ENCODE data around the gene OGT. TPM values are rescaled to one million over a fixed set of nuclear protein-coding genes. Genes with fewer than 3 reads are reported as not detected.
"Not testable (repeated sequence)": the region's sequence is repeated elsewhere in the genome, so short reads cannot be mapped to it uniquely, and the experiment has no call there.

The OGT gene
- total and polyA plus RNA-seq, 4 donors, result 10.1 to 272 (median 148) TPM

- DNase-seq, result no peak
- Histone ChIP-seq H3K4me3 (ENCODE audit: low read length in 2 of 2) (no peak overlapping the region), H3K36me3 (ENCODE audit: control insufficient read depth in 1 of 2, insufficient read depth in 2 of 2, low read length in 1 of 2) (no peaks in the 10 kb centered on the region), H3K9me3 (ENCODE audit: control insufficient read depth, low read length) (no peaks in the 10 kb centered on the region), H3K27ac (ENCODE audit: low read depth in 1 of 2, low read length in 2 of 2) (no peak overlapping the region), H3K4me1 (ENCODE audit: control insufficient read depth in 1 of 2, insufficient read depth in 2 of 2, low read length in 2 of 2) (no peaks in the 10 kb centered on the region), H3K27me3 (ENCODE audit: control insufficient read depth in 1 of 2, insufficient read depth in 2 of 2, low read length in 1 of 2) (no peaks in the 10 kb centered on the region)
- no peak for ATAC-seq (ENCODE audit: low FRiP score)
- intact Hi-C loops (cut with DNase I), result no loop called here
- 41 to 89% methylated on average over 1 of the region's 1 CpG for WGBS, 2 donors
Observed at GRCh38 chrX:71504346-71504745, 28.6 kb upstream of the OGT start.

DNA sequence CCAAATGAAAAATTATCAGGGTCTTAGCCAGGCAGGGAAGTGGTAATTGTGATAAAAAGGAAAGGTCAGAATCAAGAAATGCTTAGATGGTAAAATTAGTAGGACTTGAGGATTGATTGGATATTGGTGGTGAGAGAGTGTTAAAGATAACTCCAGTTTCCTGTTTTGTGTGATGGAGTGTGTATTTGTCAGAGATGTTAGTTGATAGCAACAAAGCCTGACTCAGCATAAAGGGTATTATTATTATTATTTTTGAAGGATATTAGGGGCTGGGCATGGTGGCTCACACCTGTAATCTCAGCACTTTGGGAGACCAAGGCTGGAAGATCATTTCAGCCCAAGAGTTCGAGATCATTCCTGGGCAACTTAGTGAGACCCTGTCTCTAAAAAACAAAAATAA lies 23.6 kb upstream of the OGT start:
- Histone ChIP-seq H3K27ac (ENCODE audit: low read depth in 1 of 2, low read length in 2 of 2) (no peak overlapping the region), H3K36me3 (ENCODE audit: control insufficient read depth in 1 of 2, insufficient read depth in 2 of 2, low read length in 1 of 2) (no peaks in the 10 kb centered on the region), H3K27me3 (ENCODE audit: control insufficient read depth in 1 of 2, insufficient read depth in 2 of 2, low read length in 1 of 2) (no peaks in the 10 kb centered on the region), H3K4me3 (ENCODE audit: low read length in 2 of 2) (no peak overlapping the region), H3K9me3 (ENCODE audit: control insufficient read depth, low read length) (no peaks in the 10 kb centered on the region), H3K4me1 (ENCODE audit: control insufficient read depth in 1 of 2, insufficient read depth in 2 of 2, low read length in 2 of 2) (no peaks in the 10 kb centered on the region)
- DNase-seq, result no peak
- intact Hi-C loops (cut with DNase I), result no loop called here
- WGBS, 2 donors, result 74 to 95% methylated on average over 1 of the region's 1 CpG
- ATAC-seq (ENCODE audit: low FRiP score), result no peak

DNA sequence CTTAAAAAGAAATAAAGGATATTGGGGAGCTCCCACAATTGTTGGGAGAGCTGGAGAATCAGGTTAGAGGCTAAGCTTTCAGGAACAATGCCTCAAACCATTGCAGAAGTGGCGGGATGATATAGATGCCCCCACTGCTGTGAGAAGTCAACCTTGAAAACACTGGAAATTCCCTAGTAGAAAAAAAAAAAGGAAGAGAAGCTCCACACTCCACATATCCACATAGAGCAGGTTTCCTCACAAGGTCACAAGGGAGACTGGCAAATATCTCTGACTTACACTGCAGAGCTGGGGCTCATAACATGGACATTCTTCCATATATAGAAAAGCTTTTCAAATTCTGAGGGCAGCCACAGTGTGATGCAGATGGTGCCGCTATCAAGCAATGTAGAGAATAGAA lies 22.7 kb upstream of the OGT start:
- Histone ChIP-seq H3K36me3 (ENCODE audit: control insufficient read depth in 1 of 2, insufficient read depth in 2 of 2, low read length in 1 of 2) (no peaks in the 10 kb centered on the region), H3K4me3 (ENCODE audit: low read length in 2 of 2) (no peak overlapping the region), H3K4me1 (ENCODE audit: control insufficient read depth in 1 of 2, insufficient read depth in 2 of 2, low read length in 2 of 2) (no peaks in the 10 kb centered on the region), H3K9me3 (ENCODE audit: control insufficient read depth, low read length) (no peaks in the 10 kb centered on the region), H3K27me3 (ENCODE audit: control insufficient read depth in 1 of 2, insufficient read depth in 2 of 2, low read length in 1 of 2) (no peaks in the 10 kb centered on the region), H3K27ac (ENCODE audit: low read depth in 1 of 2, low read length in 2 of 2) (no peak overlapping the region)
- ATAC-seq (ENCODE audit: low FRiP score) (no peak), DNase-seq (no peak)
- intact Hi-C loops (cut with DNase I), result no loop called here
- 87 to 96% methylated on average over 2 of the region's 2 CpGs for WGBS, 2 donors

DNA sequence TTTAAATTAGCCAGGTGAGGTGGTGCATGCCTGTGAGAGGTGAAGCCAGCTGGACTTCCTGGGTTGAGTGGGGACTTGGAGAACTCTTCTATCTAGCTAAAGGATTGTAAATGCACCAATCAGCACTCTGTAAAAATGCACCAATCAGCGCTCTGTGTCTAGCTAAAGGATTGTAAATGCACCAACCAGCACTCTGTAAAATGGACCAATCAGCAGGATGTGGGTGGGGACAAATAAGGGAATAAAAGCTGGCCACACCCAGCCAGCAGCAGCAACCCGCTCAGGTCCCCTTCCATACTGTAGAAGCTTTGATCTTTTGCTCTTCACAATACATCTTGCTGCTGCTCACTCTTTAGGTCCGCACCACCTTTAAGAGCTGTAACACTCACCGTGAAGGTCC lies 19.2 kb upstream of the OGT start:
- WGBS, 2 donors, result 95 to 97% methylated on average over 4 of the region's 4 CpGs
- ATAC-seq (ENCODE audit: low FRiP score); DNase-seq; H3K36me3 ChIP-seq (ENCODE audit: control insufficient read depth in 1 of 2, insufficient read depth in 2 of 2, low read length in 1 of 2); H3K27me3 ChIP-seq (ENCODE audit: control insufficient read depth in 1 of 2, insufficient read depth in 2 of 2, low read length in 1 of 2); intact Hi-C loops (cut with DNase I); H3K4me1 ChIP-seq (ENCODE audit: control insufficient read depth in 1 of 2, insufficient read depth in 2 of 2, low read length in 2 of 2); H3K4me3 ChIP-seq (ENCODE audit: low read length in 2 of 2); H3K27ac ChIP-seq (ENCODE audit: low read depth in 1 of 2, low read length in 2 of 2); H3K9me3 ChIP-seq (ENCODE audit: control insufficient read depth, low read length): not testable (repeated sequence)

DNA sequence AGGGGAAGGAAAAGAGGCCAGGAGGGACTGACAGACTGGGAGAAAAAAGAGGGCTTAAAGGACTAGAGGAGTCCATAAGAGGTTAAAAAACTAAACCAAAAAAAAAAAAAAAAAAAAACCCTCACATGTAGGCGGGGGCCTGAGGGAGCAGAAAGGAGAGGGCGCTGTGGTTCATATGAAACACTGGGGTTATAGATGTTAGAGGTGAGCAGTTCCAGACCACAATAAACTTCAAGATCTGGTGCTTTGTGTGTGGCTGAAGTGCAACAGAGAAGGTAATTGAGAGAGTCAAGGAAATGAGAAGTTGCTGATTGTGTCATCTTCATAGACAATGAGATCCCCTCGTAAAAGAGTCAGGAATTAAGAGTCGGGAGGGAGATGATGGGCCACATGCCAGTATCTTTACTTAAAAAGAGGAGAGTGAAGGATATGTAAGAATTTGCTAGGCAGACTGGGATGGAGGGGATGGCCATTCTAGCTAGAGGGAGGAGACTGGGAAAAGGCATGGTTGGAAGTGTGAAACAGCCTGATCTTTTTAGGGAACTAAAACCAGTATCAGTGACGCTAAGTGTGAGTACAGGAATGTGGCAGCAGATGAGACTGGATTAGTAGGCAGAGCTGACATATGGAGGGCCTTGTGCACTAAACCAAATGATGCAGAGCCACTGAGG lies 18.4 kb upstream of the OGT start:
- Histone ChIP-seq H3K36me3 (ENCODE audit: control insufficient read depth in 1 of 2, insufficient read depth in 2 of 2, low read length in 1 of 2) (no peaks in the 10 kb centered on the region), H3K9me3 (ENCODE audit: control insufficient read depth, low read length) (no peaks in the 10 kb centered on the region), H3K4me3 (ENCODE audit: low read length in 2 of 2) (no peak overlapping the region), H3K27me3 (ENCODE audit: control insufficient read depth in 1 of 2, insufficient read depth in 2 of 2, low read length in 1 of 2) (no peaks in the 10 kb centered on the region), H3K27ac (ENCODE audit: low read depth in 1 of 2, low read length in 2 of 2) (no peak overlapping the region), H3K4me1 (ENCODE audit: control insufficient read depth in 1 of 2, insufficient read depth in 2 of 2, low read length in 2 of 2) (no peaks in the 10 kb centered on the region)
- ATAC-seq (ENCODE audit: low FRiP score) (no peak), DNase-seq (no peak)
- intact Hi-C loops (cut with DNase I), result no loop called here
- 37 to 46% methylated on average over 5 of the region's 5 CpGs for WGBS, 2 donors

- DNase-seq, result no peak
- no peak overlapping the region for H3K27ac ChIP-seq (ENCODE audit: low read depth in 1 of 2, low read length in 2 of 2)
- intact Hi-C loops (cut with DNase I), result no loop called here
- H3K4me3 ChIP-seq (ENCODE audit: low read length in 2 of 2), result no peak overlapping the region
- H3K27me3 ChIP-seq (ENCODE audit: control insufficient read depth in 1 of 2, insufficient read depth in 2 of 2, low read length in 1 of 2), result no peaks in the 10 kb centered on the region
- no peaks in the 10 kb centered on the region for H3K36me3 ChIP-seq (ENCODE audit: control insufficient read depth in 1 of 2, insufficient read depth in 2 of 2, low read length in 1 of 2)
- no peaks in the 10 kb centered on the region for H3K9me3 ChIP-seq (ENCODE audit: control insufficient read depth, low read length)
- WGBS, 2 donors, result 63 to 67% methylated on average over 2 of the region's 2 CpGs
- no peak for ATAC-seq (ENCODE audit: low FRiP score)
- H3K4me1 ChIP-seq (ENCODE audit: control insufficient read depth in 1 of 2, insufficient read depth in 2 of 2, low read length in 2 of 2), result no peaks in the 10 kb centered on the region
Observed at GRCh38 chrX:71515038-71515396, 17.9 kb upstream of the OGT start.

DNA sequence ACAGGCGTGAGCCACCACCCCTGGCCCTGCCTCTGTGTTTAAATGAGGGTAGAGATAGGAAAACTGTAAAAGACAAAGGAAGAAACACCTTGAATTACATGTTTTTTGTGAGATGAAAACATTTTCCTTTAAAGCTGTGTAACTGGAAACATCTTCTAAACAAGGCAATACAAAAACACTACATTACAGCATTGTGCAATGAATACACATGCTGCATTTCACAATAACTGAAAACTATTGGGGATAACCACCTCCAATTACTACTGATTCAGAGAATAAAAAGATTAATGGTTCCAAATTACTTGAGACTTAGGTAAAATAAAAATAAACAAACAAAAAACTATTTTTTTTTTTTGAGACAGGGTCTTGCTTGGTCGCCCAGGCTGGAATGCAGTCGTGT lies 7.6 kb upstream of the OGT start:
- ATAC-seq (ENCODE audit: low FRiP score) (no peak), DNase-seq (no peak)
- Histone ChIP-seq H3K4me1 (ENCODE audit: control insufficient read depth in 1 of 2, insufficient read depth in 2 of 2, low read length in 2 of 2) (no peaks in the 10 kb centered on the region), H3K27ac (ENCODE audit: low read depth in 1 of 2, low read length in 2 of 2) (no peak overlapping the region), H3K36me3 (ENCODE audit: control insufficient read depth in 1 of 2, insufficient read depth in 2 of 2, low read length in 1 of 2) (no peaks in the 10 kb centered on the region), H3K9me3 (ENCODE audit: control insufficient read depth, low read length) (no peaks in the 10 kb centered on the region), H3K4me3 (ENCODE audit: low read length in 2 of 2) (no peak overlapping the region), H3K27me3 (ENCODE audit: control insufficient read depth in 1 of 2, insufficient read depth in 2 of 2, low read length in 1 of 2) (no peaks in the 10 kb centered on the region)
- intact Hi-C loops (cut with DNase I), result no loop called here
- 80 to 96% methylated on average over 3 of the region's 3 CpGs for WGBS, 2 donors

GRCh38 chrX:71532078-71532752 lies 689 bp upstream of the OGT start:
- no peak for ATAC-seq (ENCODE audit: low FRiP score)
- Histone ChIP-seq H3K9me3 (ENCODE audit: control insufficient read depth, low read length) (no peaks in the 10 kb centered on the region), H3K27me3 (ENCODE audit: control insufficient read depth in 1 of 2, insufficient read depth in 2 of 2, low read length in 1 of 2) (no peaks in the 10 kb centered on the region), H3K4me1 (ENCODE audit: control insufficient read depth in 1 of 2, insufficient read depth in 2 of 2, low read length in 2 of 2) (no peaks in the 10 kb centered on the region), H3K27ac (ENCODE audit: low read depth in 1 of 2, low read length in 2 of 2) (peak overlapping the region in 1 of 2 donors; percentile 66), H3K4me3 (ENCODE audit: low read length in 2 of 2) (peak overlapping the region; percentile 34 to 53), H3K36me3 (ENCODE audit: control insufficient read depth in 1 of 2, insufficient read depth in 2 of 2, low read length in 1 of 2) (no peaks in the 10 kb centered on the region)
- intact Hi-C loops (cut with DNase I), result no loop called here
- no peak for DNase-seq
- WGBS, 2 donors, result 1 to 24% methylated on average over 25 of the region's 25 CpGs

DNA sequence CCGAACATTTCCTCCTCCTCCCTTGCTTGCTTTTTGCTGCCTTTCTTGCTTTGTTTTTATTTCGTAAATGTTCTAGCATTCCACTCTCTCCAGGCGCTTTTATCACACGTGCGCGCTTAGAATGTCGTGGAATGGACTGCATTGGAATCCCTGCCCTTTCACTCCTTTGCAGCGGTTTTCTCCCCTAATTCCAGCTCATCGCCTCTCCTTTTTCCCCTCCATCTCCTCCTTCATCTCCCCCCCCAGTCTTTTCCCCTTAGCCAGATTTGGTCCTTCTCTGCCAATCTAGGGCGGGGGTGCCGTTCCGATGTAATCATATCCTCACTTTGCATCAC lies 579 bp downstream of the OGT start:
- intact Hi-C loops (cut with DNase I), result no loop called here
- H3K4me1 ChIP-seq (ENCODE audit: control insufficient read depth in 1 of 2, insufficient read depth in 2 of 2, low read length in 2 of 2), result no peaks in the 10 kb centered on the region

More for the DNA sequence above, 579 bp downstream of the OGT start:
- no peaks in the 10 kb centered on the region for H3K9me3 ChIP-seq (ENCODE audit: control insufficient read depth, low read length)
- H3K27ac ChIP-seq (ENCODE audit: low read depth in 1 of 2, low read length in 2 of 2), result peak overlapping the region; percentile 19 to 86
- no peak for DNase-seq
- H3K27me3 ChIP-seq (ENCODE audit: control insufficient read depth in 1 of 2, insufficient read depth in 2 of 2, low read length in 1 of 2), result no peaks in the 10 kb centered on the region
- peak overlapping the region; percentile 53 to 88 for H3K4me3 ChIP-seq (ENCODE audit: low read length in 2 of 2)
- H3K36me3 ChIP-seq (ENCODE audit: control insufficient read depth in 1 of 2, insufficient read depth in 2 of 2, low read length in 1 of 2), result no peaks in the 10 kb centered on the region
- WGBS, 2 donors, result 0 to 28% methylated on average over 12 of the region's 12 CpGs
- ATAC-seq (ENCODE audit: low FRiP score), result no peak

Data from aorta (tissue), 5 donors.